ENCODE data around the gene IL17RC.

IL17RC gene

DNA sequence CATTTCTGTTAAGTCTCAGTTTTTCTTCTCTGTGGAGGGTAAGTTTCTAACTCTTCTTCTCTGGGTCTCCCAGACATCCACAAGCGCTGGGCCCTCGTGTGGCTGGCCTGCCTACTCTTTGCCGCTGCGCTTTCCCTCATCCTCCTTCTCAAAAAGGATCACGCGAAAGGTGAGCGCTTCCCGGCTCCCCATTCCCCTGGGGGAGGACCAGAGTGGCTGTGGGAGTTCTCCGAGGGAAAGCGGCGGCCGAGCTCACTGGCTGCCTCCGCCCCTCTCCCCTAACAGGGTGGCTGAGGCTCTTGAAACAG, 15.6 kb downstream of the IL17RC start:
- peak overlapping the region; percentile 94 for H3K27ac ChIP-seq
- no peak for TF ChIP-seq CTCF (conservative IDR thresholded peaks at IDR 0.05; ENCODE audit: low read depth)
- CTCF ChIA-PET = interaction anchor here (0.5 to 1.4 kb wide), 4 partner anchors 14 to 1983 kb away, joined by 3 to 5 read pairs (median 4); no protein-coding TSS in a partner anchor
- no peak for DNase-seq (ENCODE audit: low spot score)
- POLR2A ChIA-PET (ENCODE audit: low non-redundant PET) = interaction anchor here (0.6 to 1.2 kb wide), 2 partner anchors 14 to 38 kb away, joined by 3 to 4 read pairs; no protein-coding TSS in a partner anchor

GRCh38 chr3:9932843-9933560, 16.1 kb downstream of the IL17RC start:
- peak; percentile 50 for DNase-seq (ENCODE audit: low spot score)
- POLR2A ChIA-PET (ENCODE audit: low non-redundant PET) = interaction anchor here (0.6 to 1.2 kb wide), 4 partner anchors 8 to 94 kb away, joined by 3 to 5 read pairs (median 4); no protein-coding TSS in a partner anchor
- peak overlapping the region; percentile 94 for H3K27ac ChIP-seq
- CTCF ChIA-PET = interaction anchor here (0.5 to 1.4 kb wide), 5 partner anchors 13 to 1983 kb away, joined by 3 to 5 read pairs (median 4); no protein-coding TSS in a partner anchor
- peak; percentile 82 for TF ChIP-seq CTCF (conservative IDR thresholded peaks at IDR 0.05; ENCODE audit: low read depth)

- ChIA-PET CTCF (interaction anchor here (0.6 to 1.4 kb wide), 3 partner anchors 20 to 85 kb away, joined by 3 to 5 read pairs (median 4); partner anchors contain the start of gene JAGN1), POLR2A (ENCODE audit: low non-redundant PET) (interaction anchor here (0.6 to 0.8 kb wide), 3 partner anchors 8 to 95 kb away, joined by 3 to 5 read pairs (median 3); no protein-coding TSS in a partner anchor)
- H3K27ac ChIP-seq = peak within 1 kb of the TSS; percentile 94
- no peak for TF ChIP-seq CTCF (conservative IDR thresholded peaks at IDR 0.05; ENCODE audit: low read depth)
- peak; percentile 85 for DNase-seq (ENCODE audit: low spot score)
Observed at GRCh38 chr3:9933561-9934234, 16.8 kb downstream of the IL17RC start, which contains the start of gene CRELD1. TSS of gene CRELD1 (plus strand) at chr3:9933834. CDS start at chr3:9934439, 605 bp downstream.

GRCh38 chr3:9934235-9934621, 17.3 kb downstream of the IL17RC start:
- ChIA-PET CTCF (interaction anchor here (2.1 kb wide), 1 partner anchor 12 kb away, joined by 9 read pairs; no protein-coding TSS in a partner anchor), POLR2A (ENCODE audit: low non-redundant PET) (interaction anchor here (0.8 kb wide), 1 partner anchor 12 kb away, joined by 3 read pairs; no protein-coding TSS in a partner anchor)
- no peak for DNase-seq (ENCODE audit: low spot score)
- peak; percentile 15; the same call in 1 of the 2 replicates for TF ChIP-seq CTCF (conservative IDR thresholded peaks at IDR 0.05; ENCODE audit: low read depth)
- peak overlapping the region; percentile 94 for H3K27ac ChIP-seq

- no peak for DNase-seq (ENCODE audit: low spot score)
- no peak for TF ChIP-seq CTCF (conservative IDR thresholded peaks at IDR 0.05; ENCODE audit: low read depth)
- CTCF ChIA-PET = interaction anchor here (0.6 to 2.1 kb wide), 2 partner anchors 12 to 107 kb away, joined by 3 to 9 read pairs; no protein-coding TSS in a partner anchor
- no peak overlapping the region for H3K27ac ChIP-seq
- POLR2A ChIA-PET (ENCODE audit: low non-redundant PET) = no interaction called here
Observed at GRCh38 chr3:9934993-9935392, 18.1 kb downstream of the IL17RC start.

- ChIA-PET CTCF (interaction anchor here (2.1 kb wide), 1 partner anchor 11 kb away, joined by 9 read pairs; no protein-coding TSS in a partner anchor), POLR2A (ENCODE audit: low non-redundant PET) (no interaction called here)
- no peak for DNase-seq (ENCODE audit: low spot score)
- no peak for TF ChIP-seq CTCF (conservative IDR thresholded peaks at IDR 0.05; ENCODE audit: low read depth)
- no peak overlapping the region for H3K27ac ChIP-seq
Observed at GRCh38 chr3:9935966-9936510, 19.1 kb downstream of the IL17RC start.
